AG04450 (cell line): ENCODE results near the gene SIX3. TPM values are rescaled to one million over a fixed set of nuclear protein-coding genes. Genes with fewer than 3 reads are reported as not detected.

Source experiments
- CTCF ChIA-PET: fragments of 300-600, 350-600 bp; formaldehyde crosslinking; extraction: SDS; loops from one replicate; lab custom pipeline; 2022; ENCODE audit warnings: antibody characterized with exemption, inconsistent platforms; lab: Charles Lee
- POLR2A ChIA-PET: fragments of 350-600 bp; formaldehyde crosslinking; extraction: SDS; loops from one replicate; lab custom pipeline; 2021; ENCODE audit warnings: antibody characterized with exemption, inconsistent platforms; lab: Yijun Ruan, JAX
- DNase-seq: peaks from one replicate; pipeline ENCODE4 v3.0.0-alpha.2; 2011; ENCODE audit warnings: low read depth, low spot score
- H3K27ac ChIP-seq: one replicate; pipeline ENCODE4 v1.5.1; 2012; ENCODE audit warnings: low read depth, low read length, control low read depth
- H3K27me3 ChIP-seq: one replicate; pipeline ENCODE4 v1.6.0; 2012; ENCODE audit warnings: low read length; ENCODE audit not compliant: control insufficient read depth, insufficient read depth
- H3K4me3 ChIP-seq: 2 replicates; pipeline ENCODE4 v1.5.1; 2011; ENCODE audit warnings: mild to moderate bottlenecking, low read depth, low read length, control low read depth
- H3K9me3 ChIP-seq: 2 replicates; pipeline ENCODE4 v1.5.1; 2012; ENCODE audit warnings: low read length; ENCODE audit not compliant: control insufficient read depth, insufficient read depth
- CTCF ChIP-seq: IDR thresholded peaks from 2 replicates; pipeline ENCODE4 v1.5.1; 2011; ENCODE audit warnings: low read depth, low read length, control low read depth, inconsistent platforms
- polyA plus RNA-seq: library from polyadenylated mRNA; depleted of rRNA; stranded (reverse); fragments of >200 nt; gene quantifications from 2 replicates; pipeline ENCODE4 v1.2.3, GENCODE V29; 2011

Gene SIX3
- polyA plus RNA-seq, 1 experiment, result not detected

GRCh38 chr2:44948565-44949328 lies 7.2 kb downstream of the SIX3 start:
- Histone ChIP-seq H3K9me3 (peaks cover 4% of the 10 kb centered on the region; the same call in 1 of the 2 replicates), H3K4me3 (no peak overlapping the region), H3K27me3 (peaks cover 96% of the 10 kb centered on the region), H3K27ac (no peak overlapping the region)
- no peak for TF ChIP-seq CTCF
- CTCF ChIA-PET, result interaction anchor here (1.5 kb wide), 1 partner anchor 469 kb away, joined by 6 read pairs; no protein-coding TSS in a partner anchor
- POLR2A ChIA-PET, result no interaction called here
- no peak for DNase-seq

DNA sequence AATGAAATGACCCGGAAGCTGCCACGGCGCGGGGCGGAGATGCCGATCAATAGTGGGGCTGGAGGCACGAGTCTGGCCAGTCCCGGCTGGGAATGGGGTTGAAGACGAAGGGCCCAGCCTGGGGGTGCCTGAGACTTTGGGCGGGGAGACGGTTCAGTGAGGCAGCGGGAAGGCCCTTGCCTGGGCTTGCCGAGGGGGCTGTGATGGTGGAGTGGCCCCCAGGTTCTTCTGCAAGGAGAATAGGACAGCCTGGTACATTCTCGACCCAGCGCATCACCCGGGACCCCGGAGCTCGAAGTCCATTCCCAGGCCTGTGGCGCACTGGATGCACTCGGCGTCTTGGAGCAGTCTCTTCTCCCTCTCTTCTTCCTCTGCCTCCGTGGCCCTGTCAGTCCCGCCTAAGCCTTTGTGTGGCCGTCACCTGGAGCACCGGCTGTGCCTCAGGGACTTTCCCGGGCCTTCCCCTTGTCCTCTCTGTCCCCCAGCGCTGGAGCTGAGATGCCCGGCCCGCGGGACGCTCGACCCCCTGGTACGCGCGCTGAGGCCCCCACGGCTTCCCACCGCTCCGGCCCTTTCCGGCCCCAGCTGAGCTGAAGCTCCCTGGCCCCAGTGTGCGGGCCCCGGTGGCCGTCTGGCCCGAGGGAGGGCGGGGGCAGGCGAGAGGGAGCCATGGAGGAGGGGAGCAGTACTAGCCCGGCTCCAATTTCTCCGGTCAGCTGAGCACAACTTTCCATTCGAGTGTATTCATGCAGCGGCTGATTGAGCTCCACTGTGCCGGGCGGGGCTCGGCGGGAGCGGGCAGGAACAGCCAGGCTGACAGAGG lies 8.0 kb downstream of the SIX3 start:
- Histone ChIP-seq H3K27ac (no peak overlapping the region), H3K27me3 (peaks cover 95% of the 10 kb centered on the region), H3K4me3 (no peak overlapping the region), H3K9me3 (peaks cover 4% of the 10 kb centered on the region; the same call in 1 of the 2 replicates)
- no peak for DNase-seq
- CTCF ChIA-PET, result interaction anchor here (1.5 kb wide), 1 partner anchor 470 kb away, joined by 6 read pairs; no protein-coding TSS in a partner anchor
- POLR2A ChIA-PET, result no interaction called here
- TF ChIP-seq CTCF, result no peak

- CTCF ChIA-PET, result interaction anchor here (1.0 to 1.8 kb wide), 2 partner anchors 471 to 516 kb away, joined by 3 to 8 read pairs; no protein-coding TSS in a partner anchor
- H3K27ac ChIP-seq, result no peak overlapping the region
Observed at GRCh38 chr2:44950646-44951045, 9.1 kb downstream of the SIX3 start.

GRCh38 chr2:44951124-44951523 lies 9.6 kb downstream of the SIX3 start:
- Histone ChIP-seq H3K9me3 (peaks cover 4% of the 10 kb centered on the region; the same call in 1 of the 2 replicates), H3K27me3 (peaks cover 95% of the 10 kb centered on the region), H3K4me3 (no peak overlapping the region), H3K27ac (no peak overlapping the region)
- no peak for TF ChIP-seq CTCF
- ChIA-PET CTCF (interaction anchor here (0.6 to 1.8 kb wide), 3 partner anchors 57 to 517 kb away, joined by 3 to 8 read pairs (median 3); no protein-coding TSS in a partner anchor), POLR2A (no interaction called here)
- no peak for DNase-seq

More at GRCh38 chr2:44950646-44951045, 9.1 kb downstream of the SIX3 start:
- Histone ChIP-seq H3K9me3 (peaks cover 4% of the 10 kb centered on the region; the same call in 1 of the 2 replicates), H3K27me3 (peaks cover 95% of the 10 kb centered on the region), H3K4me3 (no peak overlapping the region)
- no peak for DNase-seq
- TF ChIP-seq CTCF, result no peak
- POLR2A ChIA-PET, result no interaction called here
